Cerebellar cortex (tissue), 1 donor: ENCODE results near the gene ADORA2B.
"Not testable (repeated sequence)": the region's sequence is repeated elsewhere in the genome, so short reads cannot be mapped to it uniquely, and the experiment has no call there.

Source experiments
- DNase-seq: peaks from one replicate; pipeline ENCODE4 v3.0.0-alpha.2; 2015; ENCODE audit warnings: low spot score

Gene ADORA2B

GRCh38 chr17:15955793-15956541 is 11.0 kb downstream of the ADORA2B start:
- DNase-seq, result no peak

GRCh38 chr17:15957206-15957605 is 12.3 kb downstream of the ADORA2B start:
- DNase-seq, result no peak

DNA sequence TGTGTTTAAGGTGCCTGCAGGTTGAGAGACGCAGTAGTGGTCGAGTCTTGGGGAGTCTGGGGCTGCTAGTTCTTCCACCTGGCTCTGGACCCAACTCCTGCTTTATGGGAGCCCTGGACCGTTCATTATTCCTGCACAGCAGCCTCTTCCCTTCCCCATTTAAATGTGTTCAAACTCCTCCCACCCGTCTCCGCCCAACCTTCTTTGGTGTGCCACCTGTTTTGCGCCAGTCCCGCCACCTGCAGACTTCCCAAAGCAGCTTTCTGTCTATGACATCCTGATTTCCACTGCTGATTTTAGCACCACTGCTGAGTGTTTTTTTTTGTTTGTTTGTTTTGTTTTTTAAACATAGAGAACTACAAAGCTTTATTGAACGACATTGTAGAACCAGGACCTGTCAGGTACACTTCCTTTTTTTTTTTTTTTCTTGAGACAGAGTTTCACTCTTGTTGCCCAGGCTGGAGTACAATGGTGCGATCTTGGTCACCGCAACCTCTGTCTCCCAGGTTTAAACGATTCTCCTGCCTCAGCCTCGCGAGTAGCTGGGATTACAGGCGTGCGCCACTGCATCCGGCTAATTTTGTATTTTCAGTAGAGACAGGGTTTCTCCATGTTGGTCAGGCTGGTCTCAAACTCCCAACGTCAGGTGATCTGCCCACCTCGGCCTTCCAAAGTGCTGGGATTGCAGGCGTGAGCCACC is 12.8 kb downstream of the ADORA2B start:
- no peak for DNase-seq

DNA sequence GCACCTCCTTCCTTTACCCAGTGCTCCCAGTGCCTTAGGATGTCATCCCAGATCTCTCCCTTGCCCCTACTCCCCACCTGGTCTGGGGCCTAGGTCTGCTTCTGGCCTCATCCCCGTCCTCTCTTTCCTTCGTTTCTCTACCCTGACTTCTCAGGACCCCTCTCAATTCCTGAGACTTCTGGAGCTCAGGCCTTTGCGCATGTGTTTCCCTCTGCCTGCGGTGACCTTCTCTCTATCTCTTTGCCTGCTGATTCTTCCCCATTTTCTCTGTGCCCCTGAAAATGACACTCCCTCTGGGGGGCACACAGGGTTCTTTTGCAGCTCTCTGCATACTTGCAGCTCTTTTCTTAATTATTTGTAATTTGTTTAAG is 13.5 kb downstream of the ADORA2B start:
- DNase-seq, result no peak

DNA sequence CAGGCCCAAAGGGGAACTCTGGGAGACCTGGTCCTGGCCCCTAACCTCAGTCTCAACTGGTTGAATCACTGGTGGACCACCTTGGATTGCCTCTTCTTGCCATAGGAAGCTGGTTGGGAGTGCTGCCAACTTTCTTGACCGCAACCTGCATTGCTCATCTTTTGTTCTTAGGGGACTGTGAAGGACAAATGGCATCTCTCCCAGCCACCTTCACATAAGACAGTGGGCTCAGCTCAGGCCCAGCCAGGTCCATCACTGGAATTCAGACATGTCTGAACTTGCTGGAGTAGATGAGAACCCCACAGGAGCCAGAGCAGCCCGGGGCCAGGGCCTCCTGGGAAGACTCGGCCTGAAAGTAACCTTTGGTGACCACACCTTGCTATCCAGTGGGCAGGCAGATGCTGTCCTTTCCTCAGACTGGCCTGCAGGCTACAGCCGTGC is 18.8 kb downstream of the ADORA2B start:
- no peak for DNase-seq

DNA sequence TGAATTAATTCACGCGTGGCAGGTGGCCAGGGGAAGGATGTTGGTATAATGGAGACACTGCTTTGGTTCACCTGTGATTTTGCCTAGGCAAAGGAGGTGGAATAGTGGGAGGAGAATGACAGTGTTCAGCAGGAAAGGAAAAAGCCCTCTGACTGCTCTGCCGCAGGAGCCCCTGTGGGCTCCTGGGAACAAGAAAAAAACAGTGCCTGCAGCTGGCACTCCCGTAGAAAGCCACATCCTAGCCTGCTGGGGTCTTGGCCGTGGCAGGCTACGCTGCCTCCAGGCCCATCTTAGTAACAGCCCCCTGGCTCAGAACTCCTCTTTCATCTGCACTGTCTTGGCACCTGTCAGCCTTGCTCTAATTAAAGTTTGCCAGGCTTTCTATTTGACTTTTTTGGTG is 20.6 kb downstream of the ADORA2B start:
- no peak for DNase-seq

DNA sequence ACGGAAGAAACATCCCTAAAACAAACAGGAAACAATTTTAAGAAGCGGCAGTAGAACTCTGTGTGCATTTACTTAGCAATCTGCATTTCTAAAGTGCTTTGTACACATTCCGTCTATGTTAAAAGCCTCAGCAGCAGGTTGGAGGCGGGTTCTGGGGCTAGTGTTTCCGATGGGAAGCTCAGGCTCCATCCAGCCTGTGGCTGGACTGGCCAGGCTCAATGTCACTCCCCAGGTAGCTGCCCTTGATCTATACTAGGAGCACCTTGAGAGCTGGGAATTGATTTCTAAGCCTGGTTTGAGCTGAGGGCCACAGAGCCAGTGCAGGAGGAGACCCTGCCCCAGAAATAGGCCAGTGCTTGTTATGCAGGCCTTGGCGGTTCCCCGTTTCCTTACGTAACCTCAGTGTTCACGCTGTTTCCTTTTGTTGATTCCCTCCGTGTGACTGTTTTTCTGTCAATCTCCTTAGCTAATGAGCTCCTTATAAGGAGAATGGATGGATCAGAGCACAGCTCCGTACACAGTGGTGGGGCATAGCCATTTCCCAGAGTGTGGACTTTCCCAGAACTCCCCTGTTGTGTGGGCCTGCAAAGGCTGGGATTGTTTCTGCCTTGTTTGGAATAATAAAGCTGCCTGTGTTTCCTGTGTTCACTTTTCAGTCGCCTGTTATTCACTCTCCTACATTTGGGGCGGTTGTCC is 21.4 kb downstream of the ADORA2B start:
- peak; percentile 22 for DNase-seq

DNA sequence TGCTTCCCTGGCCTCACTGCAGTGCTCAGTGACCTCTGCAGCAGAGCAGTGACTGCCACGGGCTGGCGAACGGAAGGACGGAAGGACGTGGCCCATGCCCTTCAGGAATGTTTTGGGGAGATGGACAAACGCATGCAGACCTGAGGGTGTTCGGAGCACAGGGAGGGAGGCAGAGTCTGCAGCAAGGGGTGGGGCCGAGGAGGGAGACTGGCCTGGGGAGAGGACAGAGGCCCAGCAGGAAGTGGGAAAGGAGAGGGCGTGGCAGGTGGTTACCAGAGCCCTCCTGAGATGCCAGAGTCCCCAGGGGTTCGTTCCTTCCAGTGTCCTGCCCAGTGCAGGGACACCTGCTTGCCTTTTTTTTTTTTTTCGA is 21.9 kb downstream of the ADORA2B start:
- no peak for DNase-seq

DNA sequence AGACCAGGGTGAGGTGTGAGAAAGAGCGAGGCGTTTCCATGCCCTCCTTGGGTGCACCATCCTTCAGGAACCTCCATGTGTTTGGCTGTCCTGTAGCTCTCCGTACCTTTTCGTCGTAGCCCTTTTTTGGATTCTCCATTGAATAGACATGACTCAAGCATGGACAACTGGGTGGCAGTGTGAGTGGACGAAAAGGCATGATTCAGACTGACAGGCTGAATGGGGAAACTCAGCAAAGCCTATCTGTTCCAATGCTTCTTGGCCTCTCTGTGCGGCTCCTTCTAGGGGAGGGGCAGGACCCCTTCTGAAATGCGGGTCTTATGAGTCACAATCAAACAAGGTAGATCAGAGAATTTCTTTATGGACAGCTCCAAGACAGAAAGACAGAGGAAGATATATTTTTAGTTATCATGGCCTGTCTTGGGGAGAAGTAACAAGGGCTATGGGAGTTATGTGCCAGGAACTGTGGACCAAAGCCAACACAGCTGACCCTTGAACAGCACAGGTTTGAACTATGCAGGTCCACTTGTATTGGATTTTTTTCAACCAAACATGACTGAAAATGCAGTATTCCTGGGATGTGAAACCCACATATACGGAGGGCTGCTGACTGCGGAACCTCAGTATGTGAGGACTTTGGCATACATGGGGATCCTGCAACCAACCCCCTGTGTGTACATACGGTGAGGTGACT is 22.9 kb downstream of the ADORA2B start:
- DNase-seq, result no peak

DNA sequence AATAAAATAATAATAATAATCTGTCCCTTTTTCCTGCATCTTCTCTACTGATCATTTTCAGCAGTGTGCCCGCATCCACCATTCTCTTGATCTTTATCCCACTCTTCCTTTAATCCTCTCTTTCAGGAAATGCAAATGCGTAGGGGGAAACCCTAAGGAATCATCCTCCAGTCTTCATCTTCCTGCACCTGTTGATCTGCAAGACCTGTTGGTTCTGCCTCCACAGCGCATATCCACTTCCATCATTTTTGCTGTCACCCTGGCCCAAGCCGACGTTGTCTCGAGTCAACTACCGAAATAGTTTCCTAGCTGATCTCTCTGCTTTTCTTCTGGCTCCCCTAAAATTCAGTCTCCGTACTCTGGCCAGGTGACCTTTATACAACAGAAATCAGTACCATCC is 24.5 kb downstream of the ADORA2B start:
- DNase-seq, result no peak

DNA sequence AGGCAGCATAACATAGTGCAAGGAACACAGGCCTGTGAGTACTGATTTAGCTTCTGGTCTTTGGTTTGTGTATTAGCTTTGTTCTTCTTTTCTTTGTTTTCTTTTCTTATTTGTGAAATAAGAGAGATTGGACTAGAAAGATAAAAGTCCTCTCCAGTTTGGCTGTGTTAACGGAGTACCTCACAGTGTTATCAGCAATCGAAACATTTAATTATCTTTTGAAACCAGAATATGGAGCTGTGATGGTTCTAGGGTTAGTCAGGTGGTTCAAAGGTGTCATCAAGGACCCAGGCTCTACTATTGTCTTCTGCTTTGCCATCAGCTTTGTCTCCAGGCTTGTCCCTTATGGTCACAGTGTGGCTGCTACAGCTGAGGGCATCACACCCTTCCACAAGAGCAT is 25.6 kb downstream of the ADORA2B start:
- no peak for DNase-seq

DNA sequence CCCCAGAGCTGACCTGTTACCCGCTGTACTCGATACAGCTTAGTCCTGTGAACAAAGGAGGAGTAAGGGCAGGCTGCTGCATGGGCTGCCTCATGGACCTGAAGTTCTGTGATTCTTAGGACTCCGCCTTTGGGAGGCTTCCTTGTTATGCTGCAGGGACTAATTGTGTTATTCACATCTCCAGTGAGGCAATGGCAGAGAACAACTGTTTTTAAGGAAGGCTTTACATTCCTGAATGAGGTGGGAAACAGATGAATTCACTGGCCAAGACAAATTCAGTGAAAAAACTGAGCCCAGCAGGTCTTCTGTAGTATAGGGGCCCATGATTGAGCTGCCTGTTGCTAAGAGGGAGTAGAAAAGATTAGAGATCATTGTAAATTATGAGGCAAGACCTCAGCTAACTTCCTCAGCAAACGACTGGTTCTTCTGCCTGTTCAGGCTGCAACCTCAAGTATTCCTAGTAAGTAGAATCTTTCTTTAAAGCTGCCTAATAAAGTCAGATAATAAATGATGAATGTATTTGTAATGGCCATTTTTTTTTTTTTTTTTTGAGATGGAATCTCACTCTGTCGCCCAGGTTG is 26.3 kb downstream of the ADORA2B start:
- no peak for DNase-seq

- DNase-seq, result no peak
These were observed 27.0 kb downstream of the ADORA2B start for GRCh38 chr17:15971882-15972281.

DNA sequence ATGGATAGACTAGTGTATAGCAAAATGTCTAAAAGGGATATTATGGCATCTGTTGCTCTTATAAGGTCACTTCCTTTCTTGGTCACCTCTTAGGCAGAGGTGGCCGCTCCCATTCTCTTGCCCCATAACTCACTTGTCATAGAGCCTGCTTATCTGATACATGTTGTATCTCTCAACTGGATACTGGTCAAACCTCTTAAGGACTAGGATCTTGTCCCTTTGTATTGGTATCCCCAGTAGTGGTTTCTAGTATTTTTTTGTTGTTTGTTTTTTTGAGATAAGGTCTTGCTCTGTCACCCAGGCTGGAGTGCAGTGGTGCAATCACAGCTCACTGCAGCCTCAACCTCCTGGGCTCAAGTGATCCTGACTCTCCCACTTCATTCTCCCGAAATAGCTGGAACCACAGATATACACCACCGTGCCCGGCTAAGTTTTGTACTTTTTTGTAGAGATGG is 27.6 kb downstream of the ADORA2B start:
- no peak for DNase-seq

DNA sequence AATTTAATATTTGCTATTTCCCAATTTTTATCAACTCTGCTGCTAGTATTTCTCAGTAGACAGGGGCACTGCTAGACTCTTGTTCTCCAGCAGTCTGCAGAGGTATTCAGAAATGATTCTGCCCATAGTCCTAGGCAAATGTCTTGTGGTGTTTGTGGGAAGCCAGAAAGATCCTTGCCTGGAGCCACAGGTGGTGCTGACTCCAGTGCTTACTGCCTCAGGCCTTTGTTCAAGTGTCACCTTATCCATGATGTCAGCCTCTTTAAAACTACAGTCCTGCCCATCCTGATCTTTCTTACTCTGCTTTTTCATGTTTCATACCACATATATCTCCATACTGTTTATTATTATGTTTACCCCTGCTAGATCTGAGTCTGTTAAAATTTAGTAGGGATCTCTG is 28.1 kb downstream of the ADORA2B start:
- no peak for DNase-seq

DNA sequence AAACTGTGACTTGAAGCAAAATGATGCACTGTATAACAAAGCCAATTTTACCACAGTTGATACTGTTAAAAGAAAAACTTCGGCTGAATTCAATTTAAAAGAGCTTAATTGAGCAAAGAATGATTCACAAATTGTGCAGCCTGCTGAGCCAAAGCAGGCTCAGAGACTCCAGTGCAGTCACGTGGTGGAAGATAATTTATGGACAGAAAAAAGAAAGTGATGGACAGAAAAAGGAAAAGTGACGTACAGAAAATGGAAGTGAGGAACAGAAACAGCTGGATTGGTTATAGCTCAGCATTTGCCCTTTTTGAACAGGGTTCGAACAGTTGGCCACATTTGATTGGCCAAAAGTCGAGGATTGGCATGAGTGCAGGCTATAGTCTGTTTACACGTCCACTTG is 28.9 kb downstream of the ADORA2B start:
- no peak for DNase-seq

GRCh38 chr17:15977894-15978293 is 33.0 kb downstream of the ADORA2B start:
- DNase-seq, result no peak

GRCh38 chr17:15978606-15979005 is 33.7 kb downstream of the ADORA2B start:
- DNase-seq, result no peak

DNA sequence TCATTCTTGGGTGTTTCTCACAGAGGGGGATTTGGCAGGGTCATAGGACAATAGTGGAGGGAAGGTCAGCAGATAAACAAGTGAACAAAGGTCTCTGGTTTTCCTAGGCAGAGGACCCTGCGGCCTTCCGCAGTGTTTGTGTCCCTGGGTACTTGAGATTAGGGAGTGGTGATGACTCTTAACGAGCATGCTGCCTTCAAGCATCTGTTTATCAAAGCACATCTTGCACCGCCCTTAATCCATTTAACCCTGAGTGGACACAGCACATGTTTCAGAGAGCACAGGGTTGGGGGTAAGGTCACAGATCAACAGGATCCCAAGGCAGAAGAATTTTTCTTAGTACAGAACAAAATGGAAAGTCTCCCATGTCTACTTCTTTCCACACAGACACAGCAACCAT is 34.1 kb downstream of the ADORA2B start:
- not testable (repeated sequence) for DNase-seq

DNA sequence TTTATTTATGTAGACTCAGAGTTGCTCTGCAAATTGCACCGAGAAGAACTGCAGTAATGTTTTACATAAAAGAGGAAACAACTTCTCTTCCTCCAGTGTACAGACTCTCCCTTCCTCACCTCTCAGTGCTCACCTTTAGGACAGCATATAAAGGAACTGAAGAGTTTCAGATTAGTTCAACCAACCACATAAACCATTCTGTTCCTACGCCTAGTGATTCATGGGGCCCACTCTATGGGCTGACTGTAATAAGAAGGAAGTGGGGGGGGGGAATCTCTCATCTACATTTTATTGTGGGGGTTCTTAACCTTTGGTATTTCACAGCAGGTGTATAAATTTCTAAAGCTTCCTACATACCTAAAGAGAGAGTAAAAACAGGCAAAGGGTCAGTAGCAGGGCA is 36.3 kb downstream of the ADORA2B start:
- no peak for DNase-seq

DNA sequence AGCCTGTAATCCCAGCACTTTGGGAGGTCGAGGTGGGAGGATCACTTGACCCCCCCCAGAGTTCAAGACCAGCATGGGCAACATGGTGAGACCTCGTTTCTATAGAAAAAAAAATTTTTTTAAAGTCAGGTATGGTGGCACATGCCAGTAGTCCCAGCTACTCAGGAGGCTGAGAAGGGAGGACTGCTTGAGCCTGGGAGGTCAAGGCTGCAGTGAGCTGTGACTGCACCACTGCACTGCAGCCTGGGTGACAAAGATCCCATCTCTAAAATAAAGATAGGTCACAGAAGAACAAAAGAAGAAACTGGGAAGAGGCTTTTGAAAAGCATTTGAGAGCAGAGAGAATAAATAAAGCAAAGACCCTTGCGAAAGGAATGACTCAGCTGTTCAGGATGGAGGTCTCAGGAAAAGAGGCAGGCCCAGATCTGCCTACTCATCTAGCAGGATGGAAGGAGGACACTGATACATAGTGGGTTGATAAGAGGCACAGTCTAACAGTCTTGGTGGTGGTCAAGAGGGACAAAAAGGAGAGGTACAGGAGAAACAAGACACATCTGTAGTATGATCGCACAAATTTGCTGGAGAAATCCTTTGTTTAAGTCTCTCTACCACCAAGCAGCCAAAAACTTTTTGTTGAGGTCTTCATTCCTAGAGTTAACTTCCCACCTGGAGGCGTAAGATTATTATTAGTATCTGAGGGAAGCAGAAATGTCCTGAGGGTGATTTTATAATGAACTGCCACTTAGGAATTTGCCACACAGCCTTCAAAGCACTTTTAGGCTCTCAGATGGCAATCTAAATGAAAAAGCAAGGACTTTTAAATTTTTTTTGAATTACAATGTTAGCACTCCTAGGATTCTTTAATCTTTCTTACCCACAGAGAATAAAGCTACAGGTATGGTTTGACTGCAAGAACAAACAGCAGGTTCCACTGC is 37.0 kb downstream of the ADORA2B start:
- DNase-seq, result no peak
